GM12873 (cell line): ENCODE results near the gene GPI.
A peak's percentile ranks its signal among the peaks of the same experiment; 100 is the strongest.

ENCODE experiments used
- CTCF ChIP-seq: IDR thresholded peaks from 2 replicates; pipeline ENCODE4 v1.5.1; 2012; ENCODE audit warnings: low read depth, mild to moderate bottlenecking, moderate library complexity, low read length, control low read depth; ENCODE audit not compliant: insufficient read depth; ENCODE audit errors: missing control alignments

The GPI gene

GRCh38 chr19:34345947-34346351 is 19.0 kb upstream of the GPI start:
- TF ChIP-seq CTCF: peak; percentile 88

GRCh38 chr19:34347561-34348165 is 17.3 kb upstream of the GPI start:
- TF ChIP-seq CTCF: no peak

GRCh38 chr19:34348899-34349487 is 16.0 kb upstream of the GPI start:
- no peak for TF ChIP-seq CTCF

GRCh38 chr19:34350161-34350561 is 14.8 kb upstream of the GPI start:
- no peak for TF ChIP-seq CTCF

GRCh38 chr19:34351382-34351826 is 13.6 kb upstream of the GPI start:
- no peak for TF ChIP-seq CTCF

- TF ChIP-seq CTCF: no peak
Observed at GRCh38 chr19:34353546-34353945, 11.4 kb upstream of the GPI start.

GRCh38 chr19:34355201-34355600 is 9.8 kb upstream of the GPI start:
- TF ChIP-seq CTCF: no peak
